Measurements from ENCODE around the gene NPW. TPM values are rescaled to one million over a fixed set of nuclear protein-coding genes. Genes with fewer than 3 reads are reported as not detected.

Gene NPW
- total and polyA plus RNA-seq, 2 of the 8 experiments (the other 6 are each of a cell fraction or from before 2014, with no cell fraction given) = 4.0 to 10.3 TPM

DNA sequence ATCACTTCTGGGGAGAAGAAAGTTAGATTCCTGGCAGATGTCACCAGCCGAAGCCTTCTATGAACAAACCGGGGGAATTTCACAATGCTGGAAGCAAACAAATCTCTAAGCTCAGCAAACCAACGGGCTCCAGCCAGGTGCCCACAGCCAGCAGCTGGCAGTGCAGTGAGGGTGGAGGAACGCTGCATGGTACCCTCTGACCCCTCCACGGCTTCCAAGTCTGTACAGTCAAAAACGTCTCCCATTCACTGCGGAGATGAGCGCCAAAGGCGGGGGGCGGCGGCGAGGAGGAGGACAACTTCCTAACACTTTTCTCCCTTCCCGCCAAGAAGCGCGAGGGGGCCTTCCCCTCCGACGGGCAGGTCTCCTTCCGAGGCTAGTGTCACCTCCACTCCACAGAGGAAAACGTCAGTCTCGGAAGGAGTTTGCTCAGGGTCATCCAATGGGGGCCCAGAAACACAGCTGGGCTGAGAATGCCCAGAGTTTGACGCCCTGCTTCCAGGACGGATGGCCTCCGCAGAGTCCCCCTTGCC is 10.9 kb upstream of the NPW start:
- H3K79me2 ChIP-seq (ENCODE audit: control insufficient read depth in 1 of 2, insufficient read depth in 2 of 2, low read length in 2 of 2) = peaks cover 22 to 43% of the 10 kb centered on the region in 2 experiments; a peak in 3 of 4 replicates

More for the DNA sequence above, 10.9 kb upstream of the NPW start:
- Histone ChIP-seq H3K14ac (ENCODE audit: insufficient read length) (no peak overlapping the region), H3K4me2 (ENCODE audit: insufficient read depth in 1 of 2, low read depth in 2 of 2, low read length in 2 of 2) (peak overlapping the region; percentile 89 to 92), H2BK5ac (ENCODE audit: low read depth, low read length) (no peak overlapping the region), H3K4me3 (ENCODE audit: extremely low read depth in 1 of 4, insufficient read depth in 2 of 4, low read depth in 3 of 4, low read length in 4 of 4) (peak overlapping the region; percentile 66 to 95 (median 83)), H3K23ac (ENCODE audit: insufficient read length) (no peak overlapping the region), H3K79me1 (ENCODE audit: low read depth, low read length) (peaks cover 9% of the 10 kb centered on the region; the same call in 1 of the 2 replicates), H3K9me3 (ENCODE audit: insufficient read depth in 2 of 2, low read depth in 1 of 2, low read length in 1 of 2) (no peaks in the 10 kb centered on the region), H4K5ac (ENCODE audit: insufficient read length, low read depth, low read length) (no peak overlapping the region), H3K23me2 (ENCODE audit: low read depth, low read length) (peaks cover 12% of the 10 kb centered on the region; the same call in 1 of the 2 replicates), H3K56ac (replicated peaks; ENCODE audit: insufficient read length, low read depth, low read length) (no peak overlapping the region), H3K18ac (ENCODE audit: extremely low read depth, low read length) (no peak overlapping the region), H4K91ac (replicated peaks; ENCODE audit: insufficient read length, low read length) (no peak overlapping the region), H2BK20ac (ENCODE audit: low read length) (no peak overlapping the region), H2BK15ac (ENCODE audit: low read length) (no peak overlapping the region), H3K9ac (replicated peaks in 1 of 4; ENCODE audit: extremely low read depth in 1 of 4, low read depth in 3 of 4, low read length in 3 of 4) (peak overlapping the region; percentile 51 to 83 (median 76)), H3K4ac (replicated peaks; ENCODE audit: insufficient read length, low read depth, low read length) (no peak overlapping the region), H2BK12ac (ENCODE audit: low read depth, low read length) (no peak overlapping the region), H3K27me3 (replicated peaks in 1 of 4; ENCODE audit: control insufficient read depth in 3 of 4, extremely low read depth in 1 of 4, insufficient read depth in 3 of 4, low read length in 3 of 4) (no peaks in the 10 kb centered on the region), H3K36me3 (ENCODE audit: control insufficient read depth in 2 of 4, insufficient read depth in 4 of 4, low read length in 3 of 4) (0 out of 8 replicates have a peak, but pooled peaks cover 0 to 2% (median 0%) of the 10 kb centered on the region in 4 experiments), H2AK5ac (ENCODE audit: low read depth, low read length) (0 out of 2 replicates have a peak overlapping the region, but pooled peaks have one; percentile 53), H4K20me1 (replicated peaks in 1 of 2; ENCODE audit: control insufficient read depth in 1 of 2, insufficient read depth in 2 of 2, low read length in 2 of 2) (peaks cover 17 to 44% of the 10 kb centered on the region in 2 experiments), H4K8ac (ENCODE audit: extremely low read depth, insufficient read depth, low read length) (no peak overlapping the region), H3K27ac (ENCODE audit: low read depth, low read length) (no peak overlapping the region), H2BK120ac (replicated peaks; ENCODE audit: low read depth, low read length) (no peak overlapping the region), H2AFZ (ENCODE audit: low read length) (no peak overlapping the region), H3K4me1 (replicated peaks in 1 of 4; ENCODE audit: control insufficient read depth in 3 of 4, insufficient read depth in 4 of 4, low read length in 3 of 4) (peaks cover 3 to 36% (median 22%) of the 10 kb centered on the region in 4 experiments)
- 24% methylated on average over 23 of the region's 23 CpGs; no CpG with 5 or more reads in 1 of the 2 experiments for WGBS, 2 experiments (ENCODE audit: extremely low coverage in 1 of 2, insufficient coverage in 1 of 2, insufficient read length in 1 of 2, insufficient replicate concordance in 2 of 2, low coverage in 1 of 2, low lambda C conversion rate in 2 of 2, missing lambda C conversion rate in 1 of 2)
- DNase-seq (ENCODE audit: low read depth in 1 of 2, low spot score in 2 of 2) (no peak), FAIRE-seq (no peak)
- TF ChIP-seq, protein P1, sequence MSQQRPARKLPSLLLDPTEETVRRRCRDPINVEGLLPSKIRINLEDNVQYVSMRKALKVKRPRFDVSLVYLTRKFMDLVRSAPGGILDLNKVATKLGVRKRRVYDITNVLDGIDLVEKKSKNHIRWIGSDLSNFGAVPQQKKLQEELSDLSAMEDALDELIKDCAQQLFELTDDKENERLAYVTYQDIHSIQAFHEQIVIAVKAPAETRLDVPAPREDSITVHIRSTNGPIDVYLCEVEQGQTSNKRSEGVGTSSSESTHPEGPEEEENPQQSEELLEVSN (IDR thresholded peaks at IDR 0.05) = peak; percentile 98
- TF ChIP-seq TEAD4 (IDR thresholded peaks at IDR 0.05; ENCODE audit: low read depth, low read length) = no peak
- TF ChIP-seq, protein P2, sequence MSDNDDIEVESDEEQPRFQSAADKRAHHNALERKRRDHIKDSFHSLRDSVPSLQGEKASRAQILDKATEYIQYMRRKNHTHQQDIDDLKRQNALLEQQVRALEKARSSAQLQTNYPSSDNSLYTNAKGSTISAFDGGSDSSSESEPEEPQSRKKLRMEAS (IDR thresholded peaks at IDR 0.05) = peak; percentile 80
- CTCF ChIA-PET (ENCODE audit: partially characterized antibody) = interaction anchor here (1.1 to 2.8 kb wide), 7 partner anchors 8 to 138 kb away, joined by 3 to 7 read pairs (median 6); partner anchors contain the start of genes NHERF2 and NPW
- POLR2A ChIA-PET (ENCODE audit: partially characterized antibody) = interaction anchor here (0.6 to 2.8 kb wide), 16 partner anchors 9 to 493 kb away, joined by 3 to 17 read pairs (median 4); partner anchors contain the start of genes NPW, RPS2, TBL3 and TRAF7
